ENCODE measurements around the gene PGAP2. TPM values are rescaled to one million over a fixed set of nuclear protein-coding genes. Genes with fewer than 3 reads are reported as not detected.
A peak's percentile ranks its signal among the peaks of the same experiment; 100 is the strongest.

Gene PGAP2
- total RNA-seq, 1 donor from 2014 or later: 27.8 TPM

GRCh38 chr11:3854977-3855807 lies 46.8 kb downstream of the PGAP2 start, which contains the start of gene STIM1:
Gene STIM1 (plus strand): TSS chr11:3855664. CDS start chr11:3856271, 607 bp downstream.
- peak; percentile 98 for TF ChIP-seq CTCF (IDR thresholded peaks at IDR 0.05; ENCODE audit: borderline replicate concordance)
- Histone ChIP-seq H3K4me1 (peaks cover 60% of the 10 kb centered on the region), H3K9me3 (replicated peaks) (no peaks in the 10 kb centered on the region), H3K27me3 (ENCODE audit: low read depth) (peaks cover 21% of the 10 kb centered on the region), H3K27ac (replicated peaks) (peak within 1 kb of the TSS; percentile 96), H3K36me3 (no peaks in the 10 kb centered on the region), H3K4me3 (peak within 1 kb of the TSS; percentile 92)
- DNase-seq: peak; percentile 95
- intact Hi-C loops (cut with micrococcal nuclease): loop anchor here (10.0 kb wide), 1 partner anchor 100 kb away; no protein-coding TSS in a partner anchor

GRCh38 chr11:3855808-3856491 lies 47.6 kb downstream of the PGAP2 start:
- TF ChIP-seq CTCF (IDR thresholded peaks at IDR 0.05; ENCODE audit: borderline replicate concordance): no peak
- peak; percentile 56 for DNase-seq
- H3K4me3 ChIP-seq: peak overlapping the region; percentile 92
- peak overlapping the region; percentile 96 for H3K27ac ChIP-seq (replicated peaks)
- H3K36me3 ChIP-seq: no peaks in the 10 kb centered on the region
- H3K9me3 ChIP-seq (replicated peaks): no peaks in the 10 kb centered on the region
- peaks cover 67% of the 10 kb centered on the region for H3K4me1 ChIP-seq
- intact Hi-C loops (cut with micrococcal nuclease): loop anchor here (10.0 kb wide), 1 partner anchor 99 kb away; no protein-coding TSS in a partner anchor
- peaks cover 20% of the 10 kb centered on the region for H3K27me3 ChIP-seq (ENCODE audit: low read depth)

- no peak for DNase-seq
- Histone ChIP-seq H3K4me3 (peak overlapping the region; percentile 92), H3K36me3 (no peaks in the 10 kb centered on the region), H3K4me1 (peaks cover 78% of the 10 kb centered on the region), H3K27me3 (ENCODE audit: low read depth) (peaks cover 16% of the 10 kb centered on the region), H3K9me3 (replicated peaks) (no peaks in the 10 kb centered on the region), H3K27ac (replicated peaks) (no peak overlapping the region)
- intact Hi-C loops (cut with micrococcal nuclease): loop anchor here (10.0 kb wide), 1 partner anchor 98 kb away; no protein-coding TSS in a partner anchor
- no peak for TF ChIP-seq CTCF (IDR thresholded peaks at IDR 0.05; ENCODE audit: borderline replicate concordance)
Measured at GRCh38 chr11:3856856-3857553, 48.6 kb downstream of the PGAP2 start.

GRCh38 chr11:3857628-3858027 lies 49.3 kb downstream of the PGAP2 start:
- no peak for DNase-seq
- no peak for TF ChIP-seq CTCF (IDR thresholded peaks at IDR 0.05; ENCODE audit: borderline replicate concordance)
- H3K36me3 ChIP-seq: no peaks in the 10 kb centered on the region
- H3K9me3 ChIP-seq (replicated peaks): no peaks in the 10 kb centered on the region
- H3K27ac ChIP-seq (replicated peaks): no peak overlapping the region
- intact Hi-C loops (cut with micrococcal nuclease): loop anchor here (10.0 kb wide), 1 partner anchor 97 kb away; no protein-coding TSS in a partner anchor
- peaks cover 14% of the 10 kb centered on the region for H3K27me3 ChIP-seq (ENCODE audit: low read depth)
- H3K4me1 ChIP-seq: peaks cover 81% of the 10 kb centered on the region
- H3K4me3 ChIP-seq: peak overlapping the region; percentile 92

GRCh38 chr11:3859373-3859881 lies 51.1 kb downstream of the PGAP2 start:
- Histone ChIP-seq H3K4me1 (peaks cover 84% of the 10 kb centered on the region), H3K27me3 (ENCODE audit: low read depth) (peaks cover 20% of the 10 kb centered on the region), H3K4me3 (peak overlapping the region; percentile 8), H3K27ac (replicated peaks) (peak overlapping the region; percentile 57), H3K36me3 (no peaks in the 10 kb centered on the region), H3K9me3 (replicated peaks) (no peaks in the 10 kb centered on the region)
- TF ChIP-seq CTCF (IDR thresholded peaks at IDR 0.05; ENCODE audit: borderline replicate concordance): no peak
- intact Hi-C loops (cut with micrococcal nuclease): loop anchor here (10.0 kb wide), 1 partner anchor 95 kb away; no protein-coding TSS in a partner anchor
- DNase-seq: peak; percentile 69
